RCC 7860 (cell line): ENCODE data around the gene MPRIP.
"Not testable (repeated sequence)": the region's sequence is repeated elsewhere in the genome, so short reads cannot be mapped to it uniquely, and the experiment has no call there.

ENCODE experiments used
- DNase-seq: peaks from one replicate; pipeline ENCODE4 v3.0.0-alpha.2; 2015; ENCODE audit warnings: low spot score
- FAIRE-seq: peaks from 2 replicates; lab custom pipeline; 2012; peaks lifted over from hg19 to GRCh38; lab: Jason Lieb, UNC

The MPRIP gene

DNA sequence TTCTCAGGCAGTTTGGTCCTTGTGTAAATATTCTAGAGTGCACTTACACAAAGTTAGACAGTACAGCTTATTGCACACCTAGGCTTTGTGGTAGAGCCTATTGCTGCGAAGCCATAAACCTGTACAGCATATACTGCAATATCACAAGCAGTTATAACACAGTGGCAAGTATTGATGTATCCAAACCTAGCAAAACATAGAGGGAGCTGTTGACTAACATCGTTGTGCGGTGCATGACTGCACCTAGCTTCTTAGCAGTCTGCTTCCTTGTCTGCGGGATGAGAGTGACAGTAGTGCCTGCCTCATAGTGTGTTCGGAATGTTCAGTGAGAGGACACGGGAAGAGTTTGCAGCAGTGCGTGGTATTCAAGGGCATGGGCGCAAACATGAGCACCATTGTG is 78.9 kb downstream of the MPRIP start:
- FAIRE-seq, result no peak
- DNase-seq, result no peak

DNA sequence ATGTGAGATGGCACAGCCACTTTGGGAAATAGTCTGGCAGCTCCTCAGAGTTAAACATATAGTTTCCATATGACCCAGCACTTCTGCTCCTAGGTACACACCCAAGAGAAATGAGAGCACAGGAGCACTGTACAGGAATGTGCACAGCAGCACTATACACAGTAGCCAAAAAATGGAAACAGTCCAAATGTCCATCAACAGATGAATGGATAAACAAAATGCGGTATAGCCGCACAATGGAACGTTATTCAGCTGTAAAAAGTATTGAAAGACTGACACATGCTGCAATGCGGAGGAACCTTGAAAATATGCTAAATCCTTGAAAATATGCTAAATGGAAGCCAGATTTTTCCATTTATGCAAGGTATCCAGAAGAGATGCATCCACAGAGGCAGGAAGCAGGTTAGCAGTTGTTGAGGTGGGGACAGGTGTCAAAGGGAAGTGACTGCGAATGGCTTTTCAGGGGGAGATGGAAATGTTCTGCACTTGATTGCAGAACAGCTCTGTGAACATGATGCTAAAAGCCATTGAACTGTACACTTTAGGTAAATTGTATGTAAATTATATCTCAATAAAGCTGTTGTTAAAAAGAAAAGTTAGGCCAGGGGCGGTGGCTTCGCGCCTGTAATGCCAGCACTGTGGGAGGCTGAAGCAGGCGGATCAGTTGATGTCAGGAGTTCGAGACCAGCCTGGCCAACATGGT is 80.7 kb downstream of the MPRIP start:
- FAIRE-seq (no peak), DNase-seq (no peak)

DNA sequence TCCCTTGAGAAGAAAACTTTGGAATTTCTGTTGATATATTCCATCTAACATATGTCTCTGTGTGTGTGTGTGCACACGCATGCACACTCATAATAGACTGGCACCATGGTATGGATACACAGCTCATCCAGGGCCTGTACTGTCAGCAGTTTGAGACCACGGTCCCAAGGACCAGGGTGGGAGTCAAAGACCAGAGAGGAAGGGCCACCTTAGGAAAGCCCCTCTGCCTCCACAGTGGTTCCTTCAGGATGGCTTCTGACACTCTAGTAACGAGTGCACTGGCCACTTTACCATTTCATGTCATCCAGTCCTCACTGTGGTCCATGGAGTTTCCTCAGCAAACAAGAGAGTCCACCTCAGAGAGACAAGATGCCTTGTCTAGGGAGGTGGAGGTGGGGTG is 82.1 kb downstream of the MPRIP start:
- FAIRE-seq (no peak), DNase-seq (no peak)

DNA sequence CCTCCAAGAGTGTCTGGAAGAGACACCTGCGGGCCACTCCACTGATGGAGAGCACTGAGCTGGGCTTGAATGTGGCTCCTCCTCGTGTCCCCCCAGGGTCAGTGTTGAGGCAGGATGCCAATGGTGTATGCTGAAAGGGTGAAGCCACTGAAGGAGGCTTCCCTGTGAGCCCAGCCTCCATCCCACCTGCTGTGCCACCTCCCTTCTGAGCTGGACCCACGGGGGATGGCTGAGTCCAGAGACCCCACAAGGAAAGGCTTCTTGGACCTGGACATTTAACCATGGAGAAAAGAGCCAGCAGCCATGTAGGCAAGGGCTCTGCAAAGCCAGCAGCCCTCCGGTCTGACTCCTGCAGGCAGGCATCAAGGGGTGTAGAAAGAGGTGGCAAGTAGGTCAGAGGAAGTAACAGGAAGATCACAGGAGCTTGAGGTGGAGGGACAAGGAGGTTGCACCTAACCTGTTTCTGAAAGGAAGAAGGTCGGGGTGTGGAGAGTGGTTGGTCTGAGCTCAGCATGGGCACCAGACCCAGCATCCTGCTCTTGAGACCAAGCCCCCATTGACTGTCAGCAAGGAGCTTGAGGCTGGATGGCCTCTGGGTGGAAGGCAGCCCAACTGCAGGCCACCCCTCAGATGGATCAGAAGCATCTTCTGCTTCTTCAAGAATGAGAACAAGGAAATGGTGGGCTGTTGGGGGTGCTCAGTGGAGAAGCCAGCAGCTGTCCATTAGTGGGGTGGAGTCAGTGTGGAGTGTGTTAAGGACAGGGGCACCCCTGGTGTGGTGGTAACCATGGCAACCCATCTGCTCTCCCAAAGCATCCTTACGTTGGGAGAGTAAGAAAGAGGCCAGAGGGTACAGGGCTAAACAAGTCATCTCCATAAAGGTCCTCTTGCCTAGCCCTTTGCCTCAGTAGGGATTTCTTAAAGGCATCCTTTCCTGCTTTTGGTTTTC is 83.2 kb downstream of the MPRIP start:
- FAIRE-seq (no peak), DNase-seq (no peak)

DNA sequence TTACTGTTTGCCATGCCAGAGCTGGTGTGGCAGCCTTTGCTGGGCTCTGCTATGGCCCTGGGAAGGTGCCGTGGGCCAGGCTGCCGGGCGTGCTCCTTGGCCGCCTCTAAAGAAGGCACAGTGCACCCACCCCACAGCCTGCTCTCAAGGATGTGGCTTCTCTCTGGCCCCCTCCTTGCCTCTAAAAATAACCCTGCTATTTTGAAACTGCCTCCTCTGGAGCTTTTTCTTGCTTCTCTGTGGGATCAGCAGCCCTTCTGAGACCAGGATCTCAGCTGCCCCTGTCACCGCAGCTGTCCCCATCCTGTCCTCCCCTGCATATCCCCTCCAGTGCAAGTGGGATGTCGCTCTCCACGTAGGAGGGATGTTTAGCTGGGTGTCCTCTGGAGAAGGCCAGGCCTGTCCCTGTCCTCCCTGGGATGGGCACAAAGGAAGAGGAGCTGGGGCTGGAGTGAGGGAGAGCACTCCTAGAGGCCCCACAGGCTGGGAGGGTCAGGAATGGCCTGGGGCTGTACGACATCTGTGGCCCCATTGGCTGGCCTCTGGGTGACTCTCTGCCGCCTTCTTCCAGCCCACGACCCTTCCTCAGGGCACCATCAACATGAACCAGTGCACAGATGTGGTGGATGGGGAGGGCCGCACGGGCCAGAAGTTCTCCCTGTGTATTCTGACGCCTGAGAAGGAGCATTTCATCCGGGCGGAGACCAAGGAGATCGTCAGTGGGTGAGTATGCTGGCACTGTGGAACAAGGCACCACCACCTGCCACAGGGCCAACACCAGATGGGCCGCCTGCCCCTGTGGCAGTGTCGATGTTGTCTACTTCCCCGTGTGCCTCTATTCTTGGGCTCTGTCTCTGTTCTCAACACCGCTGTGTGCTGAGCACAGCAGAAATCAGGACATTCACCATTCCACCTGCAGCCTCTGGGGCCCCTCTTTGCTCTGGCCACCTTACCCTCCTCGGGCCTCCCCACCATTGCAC is 84.2 kb downstream of the MPRIP start:
- no peak for DNase-seq
- FAIRE-seq, result no peak

DNA sequence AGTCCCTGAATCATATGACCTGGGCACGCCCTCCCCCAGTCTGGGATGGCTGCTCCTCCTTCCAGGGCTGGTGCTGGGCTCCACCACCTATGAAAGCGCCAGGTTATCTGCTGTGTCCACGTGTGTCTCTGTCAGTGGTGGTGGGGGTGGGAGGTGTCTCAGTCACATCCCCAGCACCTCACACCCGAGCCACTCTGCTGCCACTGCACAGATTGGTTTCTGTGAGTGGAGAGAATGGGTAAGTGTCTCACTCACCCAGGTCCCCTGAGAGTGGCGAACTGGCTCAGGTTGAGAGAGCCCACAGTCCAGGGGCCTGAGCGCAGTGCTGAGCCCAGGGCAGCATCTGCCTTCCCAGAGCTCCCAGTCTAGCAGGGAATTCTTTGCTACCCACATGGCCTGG is 84.9 kb downstream of the MPRIP start:
- FAIRE-seq (no peak), DNase-seq (no peak)

DNA sequence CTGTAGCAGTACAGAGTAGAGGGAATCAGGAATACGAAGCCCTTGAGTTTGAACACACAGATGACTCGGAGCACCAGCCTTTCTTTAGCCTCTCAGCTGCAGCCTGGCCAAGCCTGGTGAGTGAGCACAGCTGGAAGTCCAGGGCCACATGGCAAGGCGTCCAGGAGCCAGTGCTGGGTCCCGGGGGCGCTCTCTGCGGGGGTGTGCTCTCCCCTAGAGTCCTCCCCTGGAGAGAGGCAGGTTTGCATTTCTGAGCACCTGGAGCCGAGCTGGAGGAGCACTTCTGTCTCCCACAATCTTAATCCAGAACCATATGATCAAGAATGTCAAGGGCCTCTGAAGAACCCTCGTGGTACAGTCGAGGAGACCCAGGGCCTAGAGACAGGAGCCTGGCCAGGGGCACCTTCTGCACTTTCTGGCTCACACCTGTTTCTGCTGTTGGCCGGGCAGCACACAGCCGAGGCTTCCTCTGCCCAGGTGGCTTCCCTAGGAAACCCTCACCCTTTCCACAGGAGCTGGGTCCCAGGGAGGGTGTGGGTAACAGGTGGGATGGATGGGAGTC is 85.6 kb downstream of the MPRIP start:
- no peak for FAIRE-seq
- no peak for DNase-seq

DNA sequence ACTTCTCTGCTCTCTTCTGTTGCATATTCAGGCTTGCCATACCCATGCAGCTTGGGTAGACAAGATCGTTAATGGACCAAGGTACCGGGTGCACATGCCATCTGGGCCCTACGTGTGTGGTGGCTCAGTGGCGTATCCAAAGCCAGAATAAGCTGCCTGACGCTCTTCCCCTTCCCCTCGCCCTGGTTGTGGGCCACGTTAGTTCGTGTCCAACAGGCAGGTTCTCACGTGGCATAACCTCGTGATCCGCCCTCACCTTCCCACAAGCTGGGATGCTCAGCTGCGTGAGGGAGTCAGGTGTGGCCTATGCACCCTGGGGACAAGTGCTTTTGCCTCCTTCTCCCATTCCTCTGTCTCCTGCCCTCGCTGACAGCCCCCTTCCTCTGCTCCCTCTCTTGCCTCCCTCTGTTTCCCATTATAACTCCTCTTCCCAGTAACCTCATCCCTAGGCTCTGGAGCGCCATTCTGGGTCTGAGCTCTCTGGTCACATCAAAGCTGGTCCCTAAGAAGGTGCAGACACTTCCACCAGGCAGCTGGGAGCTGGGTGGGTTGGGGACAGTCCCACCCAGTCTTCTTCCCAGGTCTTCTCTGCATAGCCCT is 86.3 kb downstream of the MPRIP start:
- DNase-seq (no peak), FAIRE-seq (no peak)

DNA sequence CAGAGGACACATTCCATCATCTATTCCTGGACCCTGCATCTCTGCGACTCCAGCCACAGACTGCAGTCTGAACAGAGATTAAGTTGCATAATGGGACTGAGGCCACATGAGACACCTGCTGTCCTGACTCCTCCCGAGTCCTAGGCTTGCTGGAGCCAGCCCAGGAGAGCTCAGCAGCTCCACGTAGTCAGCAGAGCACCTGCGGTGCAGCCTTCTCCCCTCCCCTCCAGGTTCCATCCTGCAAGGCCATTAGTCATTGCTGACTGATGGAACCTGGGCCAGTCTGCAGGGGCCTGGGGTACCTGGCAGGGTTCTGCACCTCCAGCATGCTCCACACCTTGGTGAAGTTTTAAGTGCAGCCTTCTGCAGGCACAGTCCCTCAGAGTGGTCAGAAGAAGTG is 87.2 kb downstream of the MPRIP start:
- no peak for DNase-seq
- no peak for FAIRE-seq

DNA sequence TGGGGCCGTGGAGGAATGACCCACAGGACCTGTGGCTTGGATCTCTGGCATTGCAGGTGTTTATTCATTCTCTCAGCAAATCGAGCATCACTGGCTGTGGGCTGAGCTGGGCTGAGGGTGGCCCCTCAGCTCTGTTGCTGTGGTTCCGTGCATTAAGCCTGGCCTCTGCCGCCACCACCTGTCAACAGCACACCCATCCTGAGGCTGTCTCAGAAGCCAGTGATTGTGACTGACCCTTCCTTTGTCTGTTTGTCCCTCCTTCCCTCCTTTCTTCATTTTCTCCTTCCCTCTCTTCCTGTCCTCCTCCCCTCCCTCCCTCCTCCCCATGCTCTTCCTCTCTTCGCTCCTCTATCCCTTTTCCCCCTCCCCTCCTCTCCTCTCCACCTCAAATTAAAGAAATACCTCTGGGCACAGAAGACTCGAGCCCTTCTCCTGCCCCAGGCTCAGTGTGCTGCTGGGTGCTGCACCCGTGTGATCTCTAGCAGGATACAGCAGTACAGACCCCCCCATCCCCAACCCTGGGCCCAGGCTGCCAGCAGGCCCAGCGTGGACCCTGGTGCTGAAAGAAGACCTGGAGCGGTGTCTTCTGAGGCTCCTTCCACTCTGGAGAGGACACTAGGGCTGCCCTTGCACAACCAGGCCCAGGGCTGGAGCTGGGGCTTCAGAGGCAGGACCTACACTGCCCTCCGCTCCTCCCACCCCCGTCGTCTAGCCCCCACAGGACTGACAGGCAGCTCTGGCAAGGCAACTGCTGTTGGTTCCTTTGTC is 88.0 kb downstream of the MPRIP start:
- no peak for FAIRE-seq
- no peak for DNase-seq

DNA sequence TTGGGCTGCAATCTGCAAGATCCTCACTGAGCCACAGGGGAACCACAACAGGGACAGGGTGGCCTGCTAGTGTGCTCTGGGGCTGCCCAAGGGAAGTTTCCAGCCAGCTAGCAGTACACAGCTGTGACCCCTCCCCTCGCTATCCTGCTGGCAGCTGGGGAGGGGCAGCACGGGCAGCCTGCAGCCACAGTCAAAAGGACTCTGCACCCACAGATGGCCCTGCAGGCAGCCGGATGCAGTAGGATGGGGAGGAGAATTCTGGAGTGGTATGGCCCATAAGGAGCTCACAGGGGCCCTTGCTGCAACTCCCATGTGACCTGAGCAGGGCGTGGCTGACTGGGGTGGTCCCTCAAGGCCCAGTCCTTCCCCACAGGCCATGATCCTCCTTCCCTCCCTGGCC is 89.6 kb downstream of the MPRIP start:
- FAIRE-seq (no peak), DNase-seq (no peak)

DNA sequence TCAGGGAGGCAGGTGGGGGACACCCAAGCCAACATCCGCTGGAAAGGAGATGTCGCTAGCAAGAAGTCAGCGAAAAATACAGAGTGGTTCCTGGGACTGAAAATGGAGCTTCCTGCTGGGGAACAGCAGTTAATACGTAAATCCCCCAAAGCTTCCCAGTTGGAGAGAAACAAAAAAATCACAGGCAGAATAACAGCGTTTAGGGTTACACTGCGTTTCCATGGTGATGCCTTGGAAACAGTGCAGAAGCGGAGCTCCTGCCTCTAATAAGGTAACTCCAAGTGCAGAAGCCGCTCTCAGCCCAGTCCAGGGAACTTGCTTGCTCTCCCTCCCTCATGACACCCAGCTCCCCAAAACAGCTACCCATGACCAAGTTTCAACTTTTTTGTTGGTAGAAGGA is 90.5 kb downstream of the MPRIP start:
- FAIRE-seq (no peak), DNase-seq (no peak)

DNA sequence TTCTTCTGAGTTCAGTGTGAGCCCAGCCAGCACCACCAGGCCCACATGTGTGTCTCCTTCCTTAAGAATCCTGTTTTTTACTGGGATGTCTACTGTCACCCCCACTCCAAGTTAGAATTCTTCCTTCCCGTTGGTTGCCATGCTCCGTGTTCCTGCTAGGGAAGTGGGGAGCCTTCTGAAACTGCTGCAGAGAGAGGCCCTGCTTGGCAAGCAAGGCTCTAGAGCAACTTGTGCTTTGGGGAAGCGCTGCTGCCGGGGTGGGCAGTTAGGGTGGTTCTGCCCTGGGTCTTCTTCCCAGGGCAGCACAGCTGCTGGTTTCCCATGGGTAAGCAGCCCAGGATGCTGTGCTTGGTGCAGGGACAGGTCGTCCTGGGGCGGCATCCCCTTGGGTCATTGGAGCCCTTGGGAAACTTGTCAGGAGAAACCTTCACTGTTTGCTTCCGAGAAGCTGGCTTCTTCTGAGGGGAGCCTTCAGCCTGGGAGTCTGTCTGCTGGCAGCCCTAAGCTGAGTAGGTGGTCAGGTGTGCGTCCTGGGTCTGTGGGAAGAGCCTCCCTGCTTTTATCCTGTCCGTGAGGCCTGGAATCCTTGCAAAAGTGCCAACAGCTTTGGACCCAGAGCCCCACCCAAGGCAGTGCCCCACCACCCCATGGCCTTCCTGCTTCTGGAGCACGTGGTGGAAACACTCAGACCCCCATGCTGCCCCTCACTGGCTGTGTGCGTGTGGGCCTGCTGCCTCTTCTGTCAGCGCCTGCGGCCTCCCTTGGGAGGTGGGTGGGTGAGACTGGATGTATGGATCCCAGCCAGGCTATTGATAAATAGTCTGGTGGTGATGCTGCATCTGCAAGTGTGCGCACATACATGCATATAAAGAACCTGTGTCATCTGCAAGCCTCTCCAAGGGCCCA is 92.0 kb downstream of the MPRIP start:
- no peak for FAIRE-seq
- no peak for DNase-seq

DNA sequence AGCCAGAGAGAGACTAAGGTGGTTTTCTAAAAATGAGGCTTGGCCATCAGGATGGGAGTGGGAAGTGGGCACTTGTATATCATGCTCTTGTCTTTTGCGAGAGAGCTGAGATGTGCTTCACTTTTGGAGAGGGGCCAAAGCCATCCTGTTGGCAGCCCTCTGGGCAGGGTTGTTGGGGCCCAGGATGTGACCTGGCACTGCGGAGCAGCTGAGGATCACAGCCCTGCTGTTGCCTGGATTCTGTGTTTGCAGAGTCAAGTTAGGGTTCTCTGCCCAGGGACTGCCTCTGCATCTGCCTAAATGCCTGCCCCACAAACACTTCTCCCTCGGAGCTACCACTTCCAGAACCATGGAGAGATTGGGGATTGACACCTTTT is 92.7 kb downstream of the MPRIP start:
- DNase-seq (no peak), FAIRE-seq (no peak)

DNA sequence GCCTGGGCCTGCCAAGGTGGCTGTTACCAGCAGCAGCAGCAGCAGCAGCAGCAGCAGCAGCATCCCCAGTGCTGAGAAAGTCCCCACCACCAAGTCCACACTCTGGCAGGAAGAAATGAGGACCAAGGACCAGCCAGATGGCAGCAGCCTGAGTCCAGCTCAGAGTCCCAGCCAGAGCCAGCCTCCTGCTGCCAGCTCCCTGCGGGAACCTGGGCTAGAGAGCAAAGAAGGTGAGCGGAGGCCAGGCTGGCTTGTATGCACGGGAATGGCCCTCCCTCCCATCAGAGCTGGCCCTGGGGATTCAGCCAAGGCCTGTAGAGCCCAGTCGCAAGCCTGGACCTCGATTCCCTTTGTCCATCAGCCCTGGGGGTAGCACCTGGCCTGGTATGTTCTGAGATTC is 94.0 kb downstream of the MPRIP start:
- not testable (repeated sequence) for DNase-seq, FAIRE-seq

DNA sequence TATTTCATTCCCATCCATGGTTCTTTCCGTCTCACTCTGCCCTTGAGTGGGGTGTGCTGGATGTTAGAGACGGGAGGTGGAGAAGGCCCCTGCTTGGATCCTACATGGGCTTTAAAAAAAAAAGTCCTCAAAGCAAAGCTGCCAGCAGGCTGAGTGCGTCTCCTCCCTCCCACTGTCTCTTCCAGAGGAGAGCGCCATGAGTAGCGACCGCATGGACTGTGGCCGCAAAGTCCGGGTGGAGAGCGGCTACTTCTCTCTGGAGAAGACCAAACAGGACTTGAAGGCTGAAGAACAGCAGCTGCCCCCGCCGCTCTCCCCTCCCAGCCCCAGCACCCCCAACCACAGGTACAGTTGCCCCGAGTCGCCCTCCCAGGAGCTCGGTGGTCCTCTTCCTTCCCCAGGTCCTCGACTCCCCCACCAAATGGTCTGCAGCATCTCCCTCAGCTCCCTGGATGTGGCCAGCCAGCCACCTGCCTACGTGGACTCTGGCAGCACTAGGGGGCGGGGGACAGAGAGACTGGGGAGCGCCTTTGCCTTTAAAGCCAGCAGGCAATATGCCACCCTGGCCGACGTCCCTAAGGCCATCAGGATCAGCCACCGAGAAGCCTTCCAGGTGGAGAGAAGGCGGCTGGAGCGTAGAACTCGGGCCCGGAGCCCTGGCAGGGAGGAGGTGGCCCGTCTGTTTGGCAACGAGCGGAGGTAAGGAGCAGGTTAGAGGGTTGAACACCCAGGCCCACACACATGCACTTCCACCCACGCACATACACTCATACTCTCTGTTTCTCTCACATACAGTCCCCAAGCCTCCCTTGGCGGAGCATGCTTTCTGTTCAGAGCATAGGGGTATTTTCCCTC is 95.7 kb downstream of the MPRIP start:
- no peak for DNase-seq
- no peak for FAIRE-seq

DNA sequence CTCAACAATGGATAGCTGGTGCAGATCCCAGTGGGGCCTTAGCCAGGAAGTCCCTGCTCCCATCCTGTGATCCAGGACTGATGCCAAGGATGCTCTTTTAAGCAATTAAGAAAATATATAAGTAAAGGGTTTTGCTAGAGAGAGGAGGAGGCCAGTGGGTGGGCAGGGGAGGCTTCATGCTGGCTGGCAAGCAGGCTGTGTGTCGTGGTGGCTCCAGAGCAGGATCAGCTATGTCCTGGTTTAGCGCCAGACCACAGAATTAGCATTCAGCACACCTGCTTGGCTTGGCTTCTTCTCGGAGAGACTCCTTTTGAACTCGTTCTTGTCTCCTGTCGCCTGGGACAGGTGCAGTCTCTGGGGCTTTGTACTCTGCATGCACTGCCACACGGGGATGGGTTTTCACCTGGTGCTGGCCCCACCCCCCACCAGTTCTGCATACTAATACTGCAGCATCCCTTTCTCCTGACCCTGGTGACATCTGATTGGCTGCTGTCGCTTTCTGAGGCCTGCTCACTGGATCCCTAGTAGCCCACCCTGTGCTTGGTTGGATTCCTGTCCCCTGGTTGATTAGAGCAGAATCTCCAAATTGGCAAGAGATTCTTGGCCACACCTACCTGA is 97.8 kb downstream of the MPRIP start:
- FAIRE-seq, result no peak

More for the DNA sequence above, 97.8 kb downstream of the MPRIP start:
- DNase-seq, result no peak
